Fibroblast of skin of right quadriceps (primary cell): ENCODE data around the gene RFX3.

Source experiments
- DNase-seq: peaks from one replicate; pipeline ENCODE4 v3.0.0-alpha.2; 2013

The RFX3 gene

GRCh38 chr9:3191715-3192114 lies 334.1 kb downstream of the RFX3 start:
- no peak for DNase-seq

- DNase-seq = no peak
Measured at GRCh38 chr9:3189113-3189861, 336.5 kb downstream of the RFX3 start.

DNA sequence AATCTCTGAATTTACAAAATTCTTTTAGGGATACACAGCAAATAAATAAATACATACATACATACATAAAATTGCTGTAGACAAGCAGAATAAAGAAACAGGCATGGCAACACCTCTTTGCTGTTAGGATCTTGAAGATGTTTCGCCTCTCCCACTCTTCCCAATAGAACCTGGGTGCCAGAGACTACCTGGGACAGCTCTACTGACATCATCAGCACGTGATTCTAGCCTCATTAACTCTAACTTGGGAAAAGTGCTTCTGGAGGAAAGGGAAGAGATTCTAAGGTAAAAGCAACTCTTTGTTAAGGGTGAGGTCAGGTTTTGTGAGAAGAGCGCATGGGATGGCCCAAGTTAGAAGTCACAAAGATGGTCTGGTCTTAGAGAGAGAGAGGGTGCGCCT lies 339.1 kb downstream of the RFX3 start:
- DNase-seq = no peak

GRCh38 chr9:3181049-3181953 lies 344.5 kb downstream of the RFX3 start:
- DNase-seq = peak; percentile 44

GRCh38 chr9:3180696-3181048 lies 345.1 kb downstream of the RFX3 start:
- no peak for DNase-seq

DNA sequence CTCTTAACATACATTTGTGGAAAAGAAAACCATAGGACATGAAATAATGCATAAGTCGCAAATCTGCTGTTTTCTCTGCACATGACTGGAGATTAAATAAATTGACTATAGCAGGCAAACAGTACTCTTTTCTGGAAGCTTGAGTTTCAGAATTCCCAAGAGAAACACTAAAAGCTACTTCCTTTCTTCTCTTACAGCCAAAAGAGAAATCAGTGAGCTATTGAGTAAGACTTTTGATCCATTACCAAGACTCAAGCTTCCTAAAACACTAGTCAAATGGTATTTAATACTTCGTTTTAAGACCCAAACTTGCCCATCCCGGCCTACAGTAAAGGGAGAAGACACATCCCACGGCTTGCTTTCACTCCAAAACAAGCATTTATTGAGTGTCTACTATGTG lies 346.1 kb downstream of the RFX3 start:
- DNase-seq = peak; percentile 43

- peak; percentile 68 for DNase-seq
Measured at GRCh38 chr9:3177936-3178335, 347.9 kb downstream of the RFX3 start.

- DNase-seq = no peak
Measured at GRCh38 chr9:3177146-3177761, 348.5 kb downstream of the RFX3 start.

DNA sequence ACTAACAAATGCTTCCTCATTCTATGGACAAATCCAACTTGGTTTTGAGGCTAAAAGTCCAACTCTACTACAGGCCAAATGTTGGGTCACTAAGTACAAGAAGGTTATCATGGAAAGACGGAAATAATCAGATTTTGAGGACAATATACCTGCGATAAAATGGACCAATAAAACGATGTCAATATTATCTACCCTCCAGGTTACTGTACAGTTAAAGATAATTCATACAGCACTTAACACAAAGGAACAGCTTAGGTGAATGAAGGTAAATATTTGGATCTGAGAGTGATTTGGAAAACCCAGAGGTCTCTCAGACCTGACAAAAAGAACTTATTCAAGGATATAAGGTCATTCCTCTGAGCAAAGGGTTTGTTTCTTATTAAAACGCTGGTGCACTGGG lies 352.4 kb downstream of the RFX3 start:
- DNase-seq = no peak

DNA sequence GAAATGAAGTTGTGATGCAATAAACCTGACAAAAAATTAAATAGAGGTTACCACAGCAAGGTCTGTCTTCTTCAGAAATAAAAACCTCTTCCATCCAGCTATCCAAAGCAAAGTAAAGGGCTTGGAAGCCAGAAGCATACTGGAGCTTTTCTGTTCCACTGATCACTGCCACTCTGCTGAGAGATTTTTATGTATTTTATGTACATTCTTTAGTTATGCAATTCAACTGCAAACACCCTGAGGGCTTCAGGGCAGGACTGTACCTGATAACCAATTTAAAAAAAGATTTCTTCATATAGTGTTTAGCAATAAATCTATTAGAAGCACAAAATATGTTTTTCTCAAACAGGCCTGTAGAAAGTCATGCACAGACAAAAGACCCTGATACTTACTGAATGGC lies 355.0 kb downstream of the RFX3 start:
- DNase-seq = no peak
